PC-9 (cell line): ENCODE measurements around the gene HSPA1B.

Experiments used
- CTCF ChIP-seq: fragments of 200-600 bp; sonication (generic); conservative IDR thresholded peaks from 2 replicates; pipeline ENCODE4 v1.6.1; 2017; ENCODE audit warnings: mixed run types, antibody characterized with exemption, mild to moderate bottlenecking, moderate library complexity
- EZH2 ChIP-seq: fragments of 200-600 bp; sonication (generic); IDR thresholded peaks from 2 replicates; pipeline ENCODE4 v1.8.0; 2017; ENCODE audit warnings: antibody characterized with exemption, low read depth

- TF ChIP-seq CTCF (no peak), EZH2 (no peak)
Measured at GRCh38 chr6:31784098-31784925, 43.2 kb upstream of the HSPA1B start.
